DMS153 (cell line): Measurements from ENCODE around the gene NPLOC4.

ENCODE experiments used
- DNase-seq: peaks from one replicate; lab custom pipeline; 2025; lab: John Stamatoyannopoulos, UW

NPLOC4 gene

DNA sequence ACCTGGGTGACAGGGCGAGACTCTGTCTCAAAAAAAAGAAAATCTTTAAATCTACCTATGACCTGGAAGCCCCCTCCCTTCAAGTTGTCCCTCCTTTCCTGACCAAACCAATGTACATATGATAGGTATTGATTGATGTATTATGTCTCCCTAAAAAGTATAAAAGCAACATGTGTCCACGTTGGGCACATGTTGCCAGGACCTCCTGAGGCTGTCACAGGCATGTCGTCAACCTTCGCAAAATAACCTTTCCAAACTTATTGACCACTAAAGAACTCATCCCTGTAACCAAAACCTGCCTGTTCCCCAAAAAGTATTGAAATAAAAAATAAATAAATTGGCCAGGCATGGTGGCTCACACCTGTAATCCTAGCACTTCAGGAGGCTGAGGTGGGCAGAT lies 25.1 kb upstream of the NPLOC4 start:
- no peak for DNase-seq

DNA sequence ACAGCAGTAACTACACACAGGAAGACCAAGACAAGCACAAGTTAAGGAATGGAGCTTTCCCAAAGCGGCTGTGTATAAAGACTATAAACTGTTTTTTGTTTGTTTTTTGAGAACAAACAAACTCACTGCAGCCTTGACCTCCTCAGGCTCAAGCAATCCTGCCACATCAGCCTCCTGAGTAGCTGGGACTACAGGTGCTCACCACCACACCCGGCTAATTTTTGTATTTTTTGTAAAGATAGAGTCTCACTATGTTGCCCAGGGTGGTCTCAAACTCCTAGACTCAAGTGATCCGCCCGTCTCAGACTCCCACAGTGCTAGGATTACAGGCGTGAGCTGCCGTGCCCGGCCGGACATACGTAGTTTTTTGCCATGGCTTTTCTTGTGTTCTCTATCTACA lies 23.5 kb upstream of the NPLOC4 start:
- DNase-seq: no peak

GRCh38 chr17:81659038-81659437 lies 22.1 kb upstream of the NPLOC4 start:
- no peak for DNase-seq

DNA sequence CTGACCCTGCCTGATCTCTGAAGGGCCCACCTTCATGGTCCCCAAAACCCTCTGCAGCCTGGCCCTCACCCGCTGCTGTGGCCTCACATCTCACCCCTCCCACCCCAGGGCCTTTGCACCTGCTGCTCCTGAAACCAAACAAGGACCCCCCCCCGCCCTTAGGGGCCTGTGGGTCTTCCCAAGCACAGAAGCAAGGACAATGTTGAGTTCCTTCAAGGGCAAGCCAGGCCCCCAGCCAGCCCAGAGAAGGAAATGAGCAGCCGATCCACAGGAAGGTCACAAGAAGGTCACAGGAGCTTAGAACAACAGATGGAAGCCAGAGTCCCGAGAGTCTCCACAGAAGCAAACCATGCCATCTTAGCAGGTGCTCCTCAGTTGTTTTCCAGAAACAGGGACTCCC lies 19.9 kb upstream of the NPLOC4 start:
- DNase-seq: no peak

DNA sequence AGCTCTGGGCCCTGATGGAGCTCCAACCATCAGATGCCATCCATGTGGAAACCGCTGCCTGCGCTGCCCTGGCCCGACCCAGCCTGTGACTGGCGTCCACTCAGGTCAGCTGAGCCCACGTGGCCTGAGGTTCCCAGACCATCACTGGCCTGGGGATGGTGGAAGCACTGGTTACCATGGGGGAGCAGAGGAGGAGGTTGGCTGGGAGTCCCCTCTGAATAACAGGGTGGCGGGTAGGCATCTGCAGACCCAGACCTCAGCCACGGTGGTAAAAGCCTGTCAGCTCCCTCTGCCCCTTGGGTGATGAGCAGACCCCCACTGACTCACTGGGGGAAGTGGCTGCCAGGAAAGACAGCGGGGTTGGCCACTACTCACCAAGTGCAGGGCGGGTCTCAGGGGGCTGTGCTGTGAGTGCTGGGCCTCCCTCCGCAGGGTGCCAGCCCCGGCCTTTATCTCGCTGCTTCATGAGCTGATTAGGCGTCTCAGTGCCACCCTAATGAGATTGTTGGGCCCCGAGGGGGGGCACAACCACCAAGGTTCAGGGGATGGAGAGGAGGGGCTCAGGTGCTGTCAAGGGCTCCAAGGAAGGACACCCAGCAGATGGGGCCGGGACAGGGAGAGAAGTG lies 19.3 kb upstream of the NPLOC4 start, which contains the start of gene PDE6G:
PDE6G (minus strand) TSS at position 425 of the 626 bp plus-strand sequence. CDS start 3,237 bp downstream, outside the sequence.
- DNase-seq: no peak

DNA sequence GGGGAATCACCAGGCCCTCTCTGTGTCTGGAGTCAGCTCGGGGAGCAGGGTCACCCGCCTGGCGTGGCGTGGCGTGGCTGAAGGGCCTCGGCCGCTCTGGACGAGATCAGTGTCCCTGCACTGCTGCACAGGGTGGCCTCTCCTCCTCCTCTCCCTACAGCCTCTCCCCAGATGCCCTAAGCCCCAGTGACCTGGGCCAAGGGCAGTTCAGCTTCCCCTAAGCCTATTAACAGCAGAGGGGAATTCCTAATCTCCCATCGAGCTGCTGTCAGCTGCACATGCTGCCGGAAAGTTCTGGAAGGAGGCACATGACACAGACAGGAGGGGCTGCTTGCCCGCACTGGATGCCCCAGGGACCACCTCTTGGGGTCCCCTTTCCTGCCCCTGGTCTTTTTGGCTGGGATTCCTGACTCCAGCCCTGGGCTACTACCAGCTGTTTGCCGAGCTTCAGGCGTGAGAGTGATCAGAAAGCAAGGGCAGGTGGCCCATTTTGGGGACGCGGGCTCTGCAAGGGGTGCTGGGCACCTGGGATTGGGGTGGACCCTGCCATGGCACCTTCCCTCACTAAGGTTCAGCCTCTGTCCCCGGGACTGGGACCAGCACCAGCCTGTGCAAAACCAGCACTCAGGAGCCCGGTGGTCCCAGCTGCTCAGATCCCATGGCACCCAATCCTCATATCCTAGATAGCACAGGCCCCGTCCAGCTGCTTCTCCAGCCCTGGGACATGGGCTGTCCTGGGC lies 18.6 kb upstream of the NPLOC4 start:
- DNase-seq: no peak

DNA sequence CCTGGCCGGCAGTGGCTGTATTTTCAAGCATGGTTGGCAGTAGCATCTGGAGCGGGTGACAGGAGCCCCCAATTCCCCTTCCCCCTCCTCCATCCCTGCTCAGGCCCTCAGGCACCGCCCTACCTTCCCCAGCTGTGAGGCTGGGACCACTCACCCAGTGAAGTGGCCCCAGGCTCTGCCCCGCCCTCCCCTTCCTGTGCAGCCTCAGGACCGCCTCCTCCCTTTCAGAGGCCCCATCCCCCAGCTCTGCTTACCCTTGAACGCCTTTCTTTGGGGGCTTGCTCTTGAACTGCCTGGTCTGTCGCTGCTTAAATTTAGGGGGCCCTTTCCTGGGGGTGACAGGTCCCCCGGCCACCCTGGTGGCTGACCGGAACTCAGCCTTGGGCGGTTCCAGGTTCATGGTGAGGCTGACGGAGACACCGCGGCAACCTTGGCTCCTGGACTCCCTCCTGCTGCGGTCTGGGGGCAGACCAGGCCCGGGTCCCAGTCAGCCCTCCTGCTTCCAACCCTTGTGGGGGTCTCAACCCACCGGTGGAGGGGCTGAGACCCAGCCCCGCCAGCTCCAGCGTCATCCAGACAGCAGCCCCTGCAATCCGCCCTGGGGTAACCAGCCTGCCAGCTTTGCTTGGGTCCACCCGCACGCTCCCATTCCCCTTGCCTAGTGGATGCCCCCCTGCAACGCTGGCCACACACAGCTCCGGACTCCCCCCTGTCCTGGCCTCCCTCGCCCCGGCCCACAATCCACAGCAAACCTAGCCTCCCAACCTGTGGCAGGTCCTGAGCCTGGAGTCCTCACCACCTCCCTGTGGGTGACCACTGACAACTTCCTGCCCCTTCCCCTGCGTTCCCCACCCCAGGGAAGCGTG lies 16.2 kb upstream of the NPLOC4 start:
- no peak for DNase-seq

DNA sequence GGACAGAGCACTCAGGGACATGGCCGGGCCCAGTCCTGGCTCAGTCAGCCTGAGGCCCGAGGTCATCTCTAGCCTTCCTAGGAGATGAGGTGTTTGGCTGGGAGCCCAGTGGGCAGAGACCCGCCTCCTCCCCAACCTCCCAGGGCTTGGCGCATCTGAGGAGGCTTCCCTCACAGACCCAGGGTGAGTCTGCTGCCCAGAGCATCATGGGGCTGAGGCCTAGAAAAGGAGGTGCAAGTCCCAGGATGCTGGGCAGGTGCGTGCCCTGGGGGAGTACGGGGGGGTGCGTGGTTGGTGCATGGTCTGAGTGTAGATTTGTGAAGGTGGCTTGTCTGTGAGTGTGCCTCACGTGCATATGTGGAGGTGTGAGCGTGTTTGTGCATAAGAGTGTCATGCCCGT lies 14.8 kb upstream of the NPLOC4 start:
- DNase-seq: no peak

GRCh38 chr17:81650951-81651350 lies 14.0 kb upstream of the NPLOC4 start:
- no peak for DNase-seq

DNA sequence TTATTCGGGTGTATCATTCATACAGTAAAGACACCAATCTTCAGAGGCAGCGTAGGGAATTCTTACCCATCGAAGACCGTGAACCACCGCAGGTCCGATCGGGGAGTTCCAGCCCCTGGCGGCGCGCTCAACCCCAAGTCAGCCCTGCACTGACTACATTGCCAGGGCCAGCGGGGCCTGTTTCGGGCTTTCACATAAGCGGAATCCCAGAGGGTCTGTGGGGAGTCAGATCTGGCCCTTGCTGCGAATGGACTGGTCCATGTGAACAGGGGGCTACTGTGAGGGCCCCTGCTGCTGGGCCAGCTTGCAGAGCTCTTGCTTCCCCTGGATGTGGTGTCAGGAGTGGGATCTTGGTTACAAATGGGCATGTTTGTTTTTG lies 11.8 kb upstream of the NPLOC4 start:
- no peak for DNase-seq

- DNase-seq: no peak
These were observed 11.2 kb upstream of the NPLOC4 start for GRCh38 chr17:81648013-81648706.

- no peak for DNase-seq
These were observed 10.7 kb upstream of the NPLOC4 start for GRCh38 chr17:81647640-81648012.

DNA sequence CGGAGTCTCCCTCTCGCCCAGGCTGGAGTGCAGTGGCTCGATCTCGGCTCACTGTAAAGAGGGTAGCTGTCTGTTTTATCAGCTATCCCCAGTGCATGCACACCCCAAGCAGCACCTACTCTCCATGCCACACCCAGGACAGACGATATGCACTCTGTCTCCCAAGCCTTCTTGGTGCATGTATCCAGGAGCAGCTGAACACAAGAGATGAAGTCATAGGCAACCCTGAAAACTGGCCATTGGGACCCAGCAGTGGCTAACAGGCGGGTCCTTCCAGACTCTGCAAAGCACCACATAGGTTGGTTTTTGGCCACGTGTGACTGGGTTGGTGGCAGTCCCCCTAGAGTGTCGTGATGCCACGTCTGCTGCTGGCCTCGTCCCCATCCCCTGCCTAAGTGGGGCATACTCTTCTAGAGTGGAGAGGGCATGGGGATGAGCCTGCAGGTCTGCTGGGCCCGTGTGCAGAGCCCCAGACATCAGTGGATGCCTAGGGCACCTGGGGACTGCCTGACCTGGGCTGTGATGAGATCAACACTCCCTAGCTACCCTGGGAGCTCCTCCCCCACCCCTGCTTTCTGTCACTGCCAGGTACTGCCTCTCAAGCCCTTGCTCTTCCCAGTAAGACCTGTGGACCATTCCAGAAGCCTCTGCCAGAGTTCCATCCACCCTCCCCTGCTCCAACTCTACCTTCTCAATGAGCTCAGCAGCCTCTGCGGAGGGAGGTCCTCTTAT lies 10.1 kb upstream of the NPLOC4 start:
- no peak for DNase-seq

DNA sequence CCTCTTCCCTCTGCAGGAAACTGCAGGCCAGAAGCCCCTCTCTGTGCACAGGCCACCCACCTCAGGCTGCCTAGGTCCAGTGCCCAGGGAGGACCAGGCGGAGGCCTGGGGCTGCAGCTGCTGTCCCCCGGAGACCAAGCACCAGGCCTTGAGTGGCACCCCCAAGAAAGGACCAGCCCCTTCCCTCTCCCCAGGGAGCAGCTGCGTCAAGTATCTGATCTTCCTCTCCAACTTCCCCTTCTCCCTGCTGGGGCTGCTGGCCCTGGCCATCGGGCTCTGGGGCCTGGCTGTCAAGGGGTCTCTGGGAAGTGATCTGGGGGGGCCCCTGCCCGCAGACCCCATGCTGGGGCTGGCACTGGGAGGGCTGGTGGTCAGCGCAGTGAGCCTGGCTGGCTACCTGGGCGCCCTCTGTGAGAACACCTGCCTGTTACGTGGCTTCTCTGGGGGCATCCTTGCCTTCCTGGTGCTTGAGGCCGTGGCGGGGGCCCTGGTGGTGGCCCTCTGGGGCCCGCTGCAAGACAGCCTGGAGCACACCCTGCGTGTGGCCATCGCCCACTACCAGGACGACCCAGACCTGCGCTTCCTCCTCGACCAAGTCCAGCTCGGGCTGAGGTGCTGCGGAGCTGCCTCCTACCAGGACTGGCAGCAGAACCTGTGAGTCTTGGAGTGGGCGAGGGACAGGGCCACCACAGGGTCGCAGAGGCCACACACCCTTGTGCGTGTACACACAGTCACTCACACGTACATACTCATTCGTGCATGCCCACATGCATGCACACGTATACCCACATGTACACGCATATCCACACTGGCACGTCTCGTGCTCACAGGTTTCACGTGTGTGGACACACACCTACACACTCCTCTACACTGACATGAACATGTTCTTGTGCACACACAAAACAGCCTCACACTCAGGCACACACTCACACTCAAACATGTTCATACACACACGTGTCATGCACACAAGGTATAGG lies 8.4 kb upstream of the NPLOC4 start:
- no peak for DNase-seq

DNA sequence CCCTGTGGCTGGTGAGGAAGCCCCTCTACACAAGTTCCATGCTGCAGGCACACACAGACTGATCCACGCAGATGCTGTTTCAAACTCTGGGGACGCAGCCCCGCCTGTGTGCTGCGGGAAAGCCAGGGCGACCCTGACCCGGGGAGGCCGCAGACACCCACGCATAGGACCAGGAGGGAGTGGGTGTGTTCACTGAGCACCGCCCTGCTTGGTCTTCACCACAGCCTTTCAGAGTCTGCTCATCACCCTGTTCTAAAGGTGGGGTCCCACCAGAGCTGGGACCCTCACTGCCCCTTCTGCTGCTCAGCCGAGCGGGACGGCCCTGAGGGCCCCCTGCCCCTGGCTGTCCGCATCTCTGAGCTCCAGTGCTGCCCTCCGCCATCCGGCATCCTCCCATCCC lies 7.6 kb upstream of the NPLOC4 start:
- DNase-seq: no peak

GRCh38 chr17:81641825-81642489 lies 5.0 kb upstream of the NPLOC4 start:
- DNase-seq: no peak

DNA sequence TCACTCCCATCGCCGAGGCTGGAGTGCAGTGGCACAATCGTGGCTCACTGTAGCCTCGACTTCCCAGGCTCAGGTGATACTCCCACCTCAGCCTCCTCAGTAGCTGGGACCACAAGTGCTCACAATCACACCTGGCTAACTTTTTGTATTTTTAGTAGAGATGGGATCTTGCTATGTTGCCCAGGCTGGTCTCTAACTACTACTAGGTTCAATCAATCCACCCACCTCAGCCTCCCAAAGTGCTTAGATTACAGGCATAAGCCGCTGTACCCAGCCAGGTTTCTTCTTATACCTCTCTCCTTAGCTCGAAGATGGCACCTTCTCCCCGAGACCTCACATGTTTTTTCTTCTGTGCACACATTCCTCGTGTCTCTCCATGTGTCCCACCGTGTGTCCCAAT lies 3.1 kb upstream of the NPLOC4 start:
- DNase-seq: no peak

DNA sequence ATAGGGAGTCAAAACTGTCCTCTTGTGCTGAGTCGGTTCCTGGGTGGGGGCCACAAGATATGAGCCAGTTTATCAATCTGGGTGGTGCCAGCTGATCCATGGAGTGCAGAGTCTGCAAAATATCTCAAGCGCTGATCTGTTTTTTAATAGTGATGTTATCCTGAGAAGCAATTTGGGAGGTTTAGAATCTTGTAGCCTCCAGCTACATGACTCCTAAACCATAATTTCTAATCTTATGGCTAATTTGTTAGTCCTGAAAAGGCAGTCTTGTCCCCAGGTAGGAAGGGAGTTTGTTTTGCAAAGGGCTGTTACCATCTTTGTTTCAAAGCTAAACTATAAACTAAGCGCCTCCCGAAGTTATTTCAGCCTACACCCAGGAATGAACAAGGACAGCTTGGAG lies 1.8 kb upstream of the NPLOC4 start:
- DNase-seq: no peak

GRCh38 chr17:81635973-81636504 lies 873 bp downstream of the NPLOC4 start:
- no peak for DNase-seq

DNA sequence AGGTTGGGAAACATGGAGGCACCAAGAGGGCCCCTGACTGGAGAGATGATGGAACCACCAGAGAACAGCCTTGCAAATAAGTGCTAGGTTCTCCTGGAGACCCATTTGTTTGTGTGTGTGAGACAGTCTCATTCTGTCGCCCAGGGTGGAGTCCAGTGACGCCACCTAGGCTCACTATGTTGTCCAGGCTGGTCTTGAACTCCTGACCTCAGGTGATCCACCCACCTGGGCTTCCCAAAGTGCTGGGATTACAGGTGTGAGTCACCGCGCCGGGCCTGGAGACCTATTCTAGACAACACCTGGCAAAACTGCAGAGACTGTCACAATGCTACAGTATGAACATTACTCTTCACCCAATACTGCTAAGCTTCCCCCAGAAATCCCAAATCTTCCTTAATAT lies 1.5 kb downstream of the NPLOC4 start:
- no peak for DNase-seq
